Transverse colon (tissue), 4 donors: ENCODE data around the gene RILPL1.

Experiments used
- EP300 ChIP-seq: sonication (generic); formaldehyde crosslinking; IDR thresholded peaks from one replicate; pipeline ENCODE4 v1.6.1; 2017; ENCODE audit warnings: antibody characterized with exemption, low read depth
- POLR2A ChIP-seq: fragments of 450-650 bp; IDR thresholded peaks from one replicate; pipeline ENCODE4 v1.6.1; 2016; ENCODE audit warnings: antibody characterized with exemption, mild to moderate bottlenecking, moderate library complexity
- POLR2AphosphoS5 ChIP-seq, 3 donors: sonication (generic); formaldehyde crosslinking; IDR thresholded peaks; one replicate each; pipeline ENCODE4 v1.6.1; 2016; ENCODE audit warnings: antibody characterized with exemption in 3 of 3
- TF ChIP-seq, protein P1 (sequence below), 5 experiments: fragments of 200-600 bp in 3 of 5; fragments of 450-650 bp in 2 of 5; sonication (generic) in 3 of 5; IDR thresholded peaks; 1 replicate in 2 of 5; 2 replicates in 3 of 5; pipeline ENCODE4 v1.5.1; 2016 to 2017; ENCODE audit warnings: antibody characterized with exemption in 5 of 5, inconsistent platforms in 3 of 5, mild to moderate bottlenecking in 2 of 5, moderate library complexity in 1 of 5

DNA sequence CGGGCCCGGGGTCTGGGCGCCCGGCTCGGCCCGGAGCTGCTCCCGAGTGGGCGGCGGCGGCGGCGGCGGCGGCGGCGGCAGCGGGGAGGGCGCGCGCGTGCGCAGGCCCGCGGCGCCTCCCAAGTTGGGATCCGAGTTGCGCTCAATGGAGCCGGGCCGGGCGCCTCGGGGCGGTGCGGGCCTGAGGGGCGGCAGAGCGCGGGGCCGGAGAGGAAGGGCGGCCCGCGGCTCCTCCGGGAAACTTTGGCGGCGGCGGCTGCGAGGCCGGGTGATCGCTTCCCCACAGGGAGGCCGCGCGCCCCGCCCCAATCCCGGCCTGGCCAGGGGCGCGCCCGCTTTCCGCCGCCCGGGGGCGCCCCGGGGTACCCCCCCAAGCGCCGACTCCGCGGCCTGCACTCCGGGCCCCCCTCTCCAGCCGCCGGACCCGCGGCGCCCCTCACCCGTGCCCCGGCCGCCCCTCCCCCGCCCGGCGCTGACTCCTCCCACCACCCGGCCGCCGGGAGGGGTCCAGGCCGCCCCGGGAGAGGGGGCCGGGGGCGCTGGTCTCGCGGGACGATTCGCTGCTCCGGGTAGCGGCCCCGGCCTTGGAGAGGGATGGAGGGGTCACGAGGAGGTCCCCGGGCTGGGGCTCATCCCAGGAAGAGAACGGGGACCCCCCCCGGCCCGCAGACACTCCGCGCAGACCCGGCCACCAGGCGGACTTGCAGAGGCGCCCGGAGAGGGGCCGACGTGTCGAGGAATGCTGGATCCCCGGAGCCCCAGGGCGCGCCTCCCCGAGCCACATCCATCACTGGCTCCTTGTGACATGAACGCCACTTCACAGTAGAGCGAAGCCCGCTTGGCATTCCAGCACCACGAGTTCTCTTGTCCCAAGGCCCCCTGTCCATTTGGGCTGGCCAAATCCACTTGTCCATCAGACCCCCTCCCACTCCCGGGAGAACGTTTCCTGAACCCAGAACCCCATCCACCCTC lies at the start of gene RILPL1:
- TF ChIP-seq POLR2A (no peak), POLR2AphosphoS5 (IDR thresholded peaks at IDR 0.05) (no peak), EP300 (no peak)
- TF ChIP-seq, protein P1, sequence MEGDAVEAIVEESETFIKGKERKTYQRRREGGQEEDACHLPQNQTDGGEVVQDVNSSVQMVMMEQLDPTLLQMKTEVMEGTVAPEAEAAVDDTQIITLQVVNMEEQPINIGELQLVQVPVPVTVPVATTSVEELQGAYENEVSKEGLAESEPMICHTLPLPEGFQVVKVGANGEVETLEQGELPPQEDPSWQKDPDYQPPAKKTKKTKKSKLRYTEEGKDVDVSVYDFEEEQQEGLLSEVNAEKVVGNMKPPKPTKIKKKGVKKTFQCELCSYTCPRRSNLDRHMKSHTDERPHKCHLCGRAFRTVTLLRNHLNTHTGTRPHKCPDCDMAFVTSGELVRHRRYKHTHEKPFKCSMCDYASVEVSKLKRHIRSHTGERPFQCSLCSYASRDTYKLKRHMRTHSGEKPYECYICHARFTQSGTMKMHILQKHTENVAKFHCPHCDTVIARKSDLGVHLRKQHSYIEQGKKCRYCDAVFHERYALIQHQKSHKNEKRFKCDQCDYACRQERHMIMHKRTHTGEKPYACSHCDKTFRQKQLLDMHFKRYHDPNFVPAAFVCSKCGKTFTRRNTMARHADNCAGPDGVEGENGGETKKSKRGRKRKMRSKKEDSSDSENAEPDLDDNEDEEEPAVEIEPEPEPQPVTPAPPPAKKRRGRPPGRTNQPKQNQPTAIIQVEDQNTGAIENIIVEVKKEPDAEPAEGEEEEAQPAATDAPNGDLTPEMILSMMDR (IDR thresholded peaks at IDR 0.05): peak in 4 of 5 experiments; percentile 21 to 24 (median 23)
